Measurements from ENCODE around the gene NKIRAS2. TPM values are rescaled to one million over a fixed set of nuclear protein-coding genes. Genes with fewer than 3 reads are reported as not detected.

Gene NKIRAS2
- 27.7 and 39.2 TPM in 2 replicates for total RNA-seq

DNA sequence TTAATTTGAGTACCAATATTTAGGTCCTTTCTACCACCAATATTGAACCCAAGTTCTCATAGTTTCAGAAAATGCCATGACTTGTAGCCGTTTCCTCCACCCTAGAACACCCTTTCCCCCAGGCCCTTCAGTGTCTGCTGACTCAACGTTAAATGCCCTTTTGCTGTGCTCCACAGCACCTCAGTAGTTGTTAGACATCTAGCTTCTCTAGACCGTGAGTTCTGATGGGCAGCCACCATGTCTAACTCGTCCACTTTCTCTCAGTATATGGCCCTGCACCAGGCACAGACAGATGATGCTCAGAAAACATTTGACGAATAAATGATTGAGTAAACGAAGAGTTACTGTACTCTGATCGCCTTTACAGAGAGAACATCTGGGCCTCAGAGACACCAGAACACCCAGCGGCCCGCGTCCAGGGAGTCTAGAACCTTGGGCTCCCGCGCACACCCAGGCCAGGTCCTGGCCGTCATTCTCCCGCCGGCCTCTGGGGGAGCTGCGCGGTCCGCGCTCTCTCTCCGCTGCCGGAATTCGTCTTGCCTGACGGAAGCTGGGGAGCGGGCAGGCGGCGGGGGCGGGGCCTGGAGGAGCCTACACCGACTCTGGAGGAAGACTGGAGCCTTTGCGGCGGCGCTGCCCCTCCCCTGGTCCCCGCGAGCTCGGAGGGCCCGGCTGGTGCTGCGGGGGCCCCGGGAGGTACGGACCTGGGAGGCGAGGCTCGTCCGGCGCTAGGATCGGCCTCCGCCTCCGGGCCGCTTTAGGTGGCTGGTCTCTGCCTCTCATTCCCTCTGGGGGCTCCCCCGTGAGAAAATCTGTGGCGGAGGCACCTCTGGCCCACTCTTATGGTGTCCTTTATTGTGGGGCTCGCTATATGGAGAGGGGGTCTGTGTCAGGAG lies at the start of gene NKIRAS2:
Gene NKIRAS2 (plus strand): TSS at position 582 of the 896 bp plus-strand sequence. CDS start 1,488 bp downstream, outside the sequence.

DNA sequence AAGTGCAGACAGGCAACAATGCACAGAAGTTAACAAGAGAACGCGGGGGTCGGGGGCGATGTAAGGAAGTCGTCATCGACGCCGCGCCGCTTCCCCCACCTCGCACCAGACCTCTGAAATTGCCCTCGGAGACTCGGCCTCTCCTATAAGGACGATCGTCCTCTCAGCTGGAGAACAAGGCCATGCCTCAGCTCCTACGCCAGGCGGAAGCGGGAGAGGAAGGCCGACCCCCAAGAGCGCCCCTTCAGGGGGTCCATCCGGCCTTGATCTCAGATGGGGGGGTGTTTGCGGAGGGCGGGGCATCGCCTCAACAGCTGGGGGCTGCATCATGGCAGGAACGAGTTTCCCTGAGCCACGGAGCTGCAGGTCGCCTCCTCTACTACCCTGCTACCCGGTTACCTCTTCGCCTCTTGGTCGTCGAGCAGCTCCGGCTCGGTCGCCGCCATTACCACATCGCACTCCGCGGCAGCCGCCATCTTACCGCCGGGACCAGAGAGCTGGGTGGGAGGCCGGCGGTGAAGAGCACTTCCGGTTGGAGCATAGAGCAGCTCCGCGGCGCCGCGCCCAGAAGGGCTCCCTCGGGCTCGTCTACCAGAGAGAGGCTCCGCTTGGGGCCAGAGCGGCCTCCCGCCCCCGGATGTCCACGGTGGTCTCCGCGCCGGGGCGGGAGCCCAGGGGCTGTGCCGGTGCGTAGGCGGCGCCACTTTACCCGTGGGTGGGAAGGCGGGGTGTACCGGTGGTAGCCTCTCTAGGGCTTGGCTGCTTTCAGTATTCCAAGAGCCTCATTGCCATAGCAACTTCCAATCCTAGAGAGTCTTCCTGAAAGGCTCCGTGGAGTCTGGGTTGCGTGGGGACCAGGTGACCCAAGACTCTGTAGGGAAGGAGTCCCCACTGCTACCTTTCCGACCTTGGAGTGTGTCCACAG lies 2.7 kb upstream of the NKIRAS2 start, which contains the start of gene DNAJC7:
Gene DNAJC7 (minus strand): TSS at position 499 of the 925 bp plus-strand sequence. CDS start 23 bp downstream, at position 476.

DNA sequence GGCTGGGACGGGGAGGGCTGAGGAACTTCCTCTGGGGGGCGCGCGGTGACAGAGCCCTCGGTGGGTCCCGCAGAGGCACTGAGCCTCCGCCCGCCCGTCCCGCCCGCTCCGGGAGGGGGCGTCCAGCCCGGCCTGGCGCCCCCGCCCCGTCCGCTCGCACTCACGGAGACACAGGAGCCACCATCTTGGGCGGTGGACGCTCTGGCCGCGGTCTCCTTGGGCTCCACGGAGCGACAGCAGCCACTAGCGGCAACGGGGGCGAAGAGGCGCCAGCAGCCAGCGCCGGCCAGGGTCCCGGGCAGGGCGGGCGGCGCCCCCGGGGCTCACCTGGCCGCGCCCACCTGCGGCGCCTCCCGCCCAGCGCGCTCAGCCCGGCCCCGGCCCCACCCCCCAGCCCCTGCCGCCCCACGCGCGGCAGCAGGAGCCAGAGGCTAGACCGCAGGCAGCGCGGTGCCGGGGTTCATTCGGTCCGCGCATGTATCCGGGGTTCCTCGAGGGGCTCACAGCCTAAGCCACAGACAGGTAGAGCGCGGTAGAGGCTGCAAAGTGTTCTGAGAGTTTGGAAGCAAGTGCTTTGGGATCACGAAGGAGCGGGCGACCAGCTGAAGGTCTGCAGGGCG lies 30.6 kb downstream of the NKIRAS2 start, which contains the start of gene C17orf113:
Gene C17orf113 (minus strand): TSS at position 209 of the 620 bp plus-strand sequence. CDS start 7,225 bp downstream, outside the sequence.

Other genes starting within 250 kb of the NKIRAS2 start
- 357 and 772 TPM in 2 replicates for gene JUP, start 233.4 kb upstream of the NKIRAS2 start, total RNA-seq
- 33.5 and 51.7 TPM in 2 replicates for gene P3H4, start 208.1 kb upstream of the NKIRAS2 start, total RNA-seq
- gene FKBP10, start 207.1 kb upstream of the NKIRAS2 start, total RNA-seq, result 34.5 and 113 TPM in 2 replicates
- 35.0 and 73.1 TPM in 2 replicates for gene NT5C3B, start 183.9 kb upstream of the NKIRAS2 start, total RNA-seq
- gene KLHL10, start 182.3 kb upstream of the NKIRAS2 start, total RNA-seq, result 0.14 TPM in 1 of 2 replicates, not detected in the other
- 41.4 and 45.1 TPM in 2 replicates for gene KLHL11, start 154.7 kb upstream of the NKIRAS2 start, total RNA-seq
- gene ACLY, start 101.1 kb upstream of the NKIRAS2 start, total RNA-seq, result 114 and 147 TPM in 2 replicates
- gene ODAD4, start 89.5 kb upstream of the NKIRAS2 start, total RNA-seq, result under 0.01 and 0.07 TPM in 2 replicates
- gene CNP, start 53.3 kb upstream of the NKIRAS2 start, total RNA-seq, result 27.3 and 39.7 TPM in 2 replicates
- gene DNAJC7, start 2.7 kb upstream of the NKIRAS2 start, total RNA-seq, result 51.3 and 72.0 TPM in 2 replicates
- gene C17orf113, start 30.5 kb downstream of the NKIRAS2 start, total RNA-seq, result 0.64 and 0.68 TPM in 2 replicates
- gene ZNF385C, start 78.4 kb downstream of the NKIRAS2 start, total RNA-seq, result 0.34 and 0.43 TPM in 2 replicates
- 7.2 and 10.9 TPM in 2 replicates for gene DHX58, start 92.6 kb downstream of the NKIRAS2 start, total RNA-seq
- 7.9 and 23.3 TPM in 2 replicates for gene KAT2A, start 101.3 kb downstream of the NKIRAS2 start, total RNA-seq
- gene HSPB9, start 102.7 kb downstream of the NKIRAS2 start, total RNA-seq, result not detected in 2 replicates
- 70.7 and 97.2 TPM in 2 replicates for gene RAB5C, start 134.9 kb downstream of the NKIRAS2 start, total RNA-seq
- not detected in 2 replicates for gene KCNH4, start 161.1 kb downstream of the NKIRAS2 start, total RNA-seq
- gene HCRT, start 165.4 kb downstream of the NKIRAS2 start, total RNA-seq, result not detected in 2 replicates
- gene GHDC, start 174.4 kb downstream of the NKIRAS2 start, total RNA-seq, result 3.8 and 11.4 TPM in 2 replicates